Thyroid gland (tissue), 4 donors: ENCODE results near the gene RIMBP2. TPM values are rescaled to one million over a fixed set of nuclear protein-coding genes. Genes with fewer than 3 reads are reported as not detected.

Experiments used
- DNase-seq, 2 donors: peaks; one replicate each; pipeline ENCODE4 v3.0.0-alpha.2; 2019
- H3K27ac ChIP-seq, 3 donors: fragments of 200-600 bp; sonication (generic); 1 replicate in 2 of 3; 2 replicates in 1 of 3; pipeline ENCODE4 v1.5.1; 2016 to 2019; ENCODE audit warnings: mild to moderate bottlenecking in 1 of 3, moderate library complexity in 1 of 3
- H3K27me3 ChIP-seq: fragments of 200-600 bp; sonication (generic); one replicate; pipeline ENCODE4 v1.5.1; 2019
- H3K36me3 ChIP-seq, 2 donors: fragments of 200-600 bp; sonication (generic); one replicate each; pipeline ENCODE4 v1.5.1; 2016 to 2019
- H3K4me1 ChIP-seq, 2 donors: fragments of 200-600 bp; sonication (generic); one replicate each; pipeline ENCODE4 v1.5.1; 2017 to 2019
- H3K4me3 ChIP-seq, 3 donors: fragments of 200-600 bp; sonication (generic); replicated peaks in 1 of 3; 1 replicate in 2 of 3; 2 replicates in 1 of 3; pipeline ENCODE4 v1.5.1; 2016; ENCODE audit warnings: mild to moderate bottlenecking in 1 of 3
- H3K9me3 ChIP-seq: fragments of 200-600 bp; sonication (generic); one replicate; pipeline ENCODE4 v1.5.1; 2017
- POLR2A ChIP-seq, 2 donors: fragments of 450-650 bp; IDR thresholded peaks; one replicate each; pipeline ENCODE4 v1.6.1; 2017; ENCODE audit warnings: antibody characterized with exemption in 2 of 2, mild to moderate bottlenecking in 2 of 2, moderate library complexity in 1 of 2
- WGBS, 2 donors: methylation state at CpG; one replicate each; pipeline ENCODE4 v1.1.5; 2017; 5-methylcytosine and 5-hydroxymethylcytosine counted together
- intact Hi-C: fragments of 100-400 bp; cut with DNase I; formaldehyde crosslinking; loops from one replicate; pipeline ENCODE4 v1.15.1; 2023
- total RNA-seq, 4 donors: library from RNA; depleted of rRNA; stranded (reverse); fragments of >200 nt; gene quantifications; one replicate each; pipeline ENCODE4 v1.2.3, GENCODE V29; 2016
- TF ChIP-seq, protein P1 (sequence below), 6 experiments: fragments of 200-600 bp in 3 of 6; fragments of 450-650 bp in 3 of 6; sonication (generic) in 3 of 6; IDR thresholded peaks; one replicate each; pipeline ENCODE4 v1.5.1; 2016 to 2019; ENCODE audit warnings: antibody characterized with exemption in 6 of 6, mild to moderate bottlenecking in 2 of 6, inconsistent platforms in 1 of 6, moderate library complexity in 1 of 6

RIMBP2 gene
- total RNA-seq, 4 donors from 2014 or later: 0.11 to 2.2 (median 0.63) TPM

DNA sequence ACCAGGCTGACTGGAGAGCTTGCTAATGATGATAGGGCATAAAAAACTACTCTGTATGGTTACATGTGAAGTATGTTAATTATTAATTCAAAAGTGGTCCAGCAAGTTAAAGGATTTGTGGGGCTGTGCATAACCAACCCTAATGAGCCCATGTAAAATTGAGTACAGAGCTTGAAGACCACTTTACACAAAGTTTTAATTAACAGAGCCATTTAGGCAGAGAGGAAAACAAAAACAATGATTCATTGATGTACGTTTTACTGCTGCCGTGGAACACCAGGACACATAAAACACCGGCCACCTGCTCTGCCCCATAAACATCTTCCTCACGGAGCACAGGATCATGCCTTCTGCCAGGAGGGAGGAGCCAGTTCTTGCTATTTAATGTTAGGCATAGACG lies 83.5 kb downstream of the RIMBP2 start:
- intact Hi-C loops: no loop called here
- no peak for DNase-seq
- WGBS, 2 donors: 80 to 83% methylated on average over 5 of the region's 5 CpGs
- Histone ChIP-seq H3K9me3 (no peaks in the 10 kb centered on the region), H3K27ac (no peak overlapping the region), H3K4me3 (no peak overlapping the region), H3K27me3 (no peaks in the 10 kb centered on the region), H3K4me1 (no peaks in the 10 kb centered on the region), H3K36me3 (no peaks in the 10 kb centered on the region)
- TF ChIP-seq, protein P1, sequence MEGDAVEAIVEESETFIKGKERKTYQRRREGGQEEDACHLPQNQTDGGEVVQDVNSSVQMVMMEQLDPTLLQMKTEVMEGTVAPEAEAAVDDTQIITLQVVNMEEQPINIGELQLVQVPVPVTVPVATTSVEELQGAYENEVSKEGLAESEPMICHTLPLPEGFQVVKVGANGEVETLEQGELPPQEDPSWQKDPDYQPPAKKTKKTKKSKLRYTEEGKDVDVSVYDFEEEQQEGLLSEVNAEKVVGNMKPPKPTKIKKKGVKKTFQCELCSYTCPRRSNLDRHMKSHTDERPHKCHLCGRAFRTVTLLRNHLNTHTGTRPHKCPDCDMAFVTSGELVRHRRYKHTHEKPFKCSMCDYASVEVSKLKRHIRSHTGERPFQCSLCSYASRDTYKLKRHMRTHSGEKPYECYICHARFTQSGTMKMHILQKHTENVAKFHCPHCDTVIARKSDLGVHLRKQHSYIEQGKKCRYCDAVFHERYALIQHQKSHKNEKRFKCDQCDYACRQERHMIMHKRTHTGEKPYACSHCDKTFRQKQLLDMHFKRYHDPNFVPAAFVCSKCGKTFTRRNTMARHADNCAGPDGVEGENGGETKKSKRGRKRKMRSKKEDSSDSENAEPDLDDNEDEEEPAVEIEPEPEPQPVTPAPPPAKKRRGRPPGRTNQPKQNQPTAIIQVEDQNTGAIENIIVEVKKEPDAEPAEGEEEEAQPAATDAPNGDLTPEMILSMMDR (IDR thresholded peaks at IDR 0.05): no peak
- TF ChIP-seq POLR2A (IDR thresholded peaks at IDR 0.05): no peak

DNA sequence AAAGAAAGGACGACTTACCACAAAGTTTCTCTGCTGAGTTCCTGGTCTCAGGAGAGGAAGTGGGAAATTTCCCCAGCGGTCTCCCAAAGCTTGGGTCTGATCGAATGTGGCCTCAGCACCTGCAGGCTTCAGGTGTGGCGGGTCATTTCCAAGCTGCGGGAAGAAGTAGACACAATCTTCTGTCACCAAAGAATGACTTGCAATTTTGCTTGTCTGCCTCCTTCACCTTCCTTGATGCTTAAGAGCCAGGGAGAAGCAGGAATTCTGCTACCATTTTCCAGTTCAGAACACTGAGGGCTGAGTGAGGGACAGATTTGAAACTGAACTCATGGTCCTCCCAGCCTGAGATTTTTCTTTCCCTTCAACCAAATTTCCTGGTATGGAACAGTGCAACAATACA lies 87.8 kb downstream of the RIMBP2 start:
- Histone ChIP-seq H3K36me3 (no peaks in the 10 kb centered on the region), H3K9me3 (no peaks in the 10 kb centered on the region), H3K4me1 (no peaks in the 10 kb centered on the region), H3K27ac (no peak overlapping the region), H3K4me3 (no peak overlapping the region), H3K27me3 (no peaks in the 10 kb centered on the region)
- WGBS, 2 donors: 95% methylated on average over 5 of the region's 5 CpGs
- no peak for TF ChIP-seq POLR2A (IDR thresholded peaks at IDR 0.05)
- TF ChIP-seq, protein P1 (IDR thresholded peaks at IDR 0.05): no peak
- no peak for DNase-seq
- intact Hi-C loops: no loop called here

DNA sequence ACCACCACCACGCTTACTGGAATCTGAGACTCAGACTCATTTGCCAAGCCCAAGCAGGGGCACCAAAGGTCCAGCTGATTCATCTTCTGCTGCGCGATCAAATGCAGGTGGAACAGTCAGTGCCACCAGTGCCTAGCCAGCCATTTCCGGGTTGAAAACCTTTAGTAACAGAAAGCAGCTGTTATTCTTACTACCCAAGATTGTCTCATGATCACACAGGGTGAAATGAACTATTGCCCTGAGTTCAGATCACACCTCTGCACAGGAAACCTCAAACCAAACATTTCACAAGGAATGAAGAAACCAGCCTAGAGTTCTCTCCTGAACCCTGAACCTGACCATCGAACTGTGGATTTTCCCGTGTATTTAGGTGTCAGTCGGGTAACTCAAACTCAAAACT lies 88.9 kb downstream of the RIMBP2 start:
- WGBS, 2 donors: 91 to 94% methylated on average over 7 of the region's 7 CpGs
- no peak for TF ChIP-seq POLR2A (IDR thresholded peaks at IDR 0.05)
- TF ChIP-seq, protein P1 (IDR thresholded peaks at IDR 0.05): no peak
- intact Hi-C loops: no loop called here
- Histone ChIP-seq H3K9me3 (no peaks in the 10 kb centered on the region), H3K36me3 (no peaks in the 10 kb centered on the region), H3K27me3 (no peaks in the 10 kb centered on the region), H3K27ac (no peak overlapping the region), H3K4me1 (no peaks in the 10 kb centered on the region), H3K4me3 (no peak overlapping the region)
- DNase-seq: no peak

DNA sequence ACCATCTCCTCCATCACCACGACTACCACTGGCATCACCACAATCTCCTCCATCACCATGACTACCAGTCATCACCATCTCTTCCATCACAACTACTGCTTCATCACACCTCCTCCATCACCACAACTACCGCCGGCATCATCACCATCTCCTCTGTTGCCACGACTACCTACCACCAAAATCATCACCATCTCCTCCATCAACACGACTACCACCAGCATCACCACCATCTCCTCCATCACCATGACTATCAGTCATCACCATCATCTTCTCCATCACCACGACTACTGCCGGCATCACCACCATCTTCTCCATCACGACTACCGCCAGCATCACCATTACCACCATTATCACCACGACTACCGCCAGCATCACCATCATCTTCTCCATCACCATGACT lies 89.5 kb downstream of the RIMBP2 start:
- H3K9me3 ChIP-seq: no peaks in the 10 kb centered on the region
- no peak for TF ChIP-seq POLR2A (IDR thresholded peaks at IDR 0.05)
- TF ChIP-seq, protein P1 (IDR thresholded peaks at IDR 0.05): no peak
- WGBS, 2 donors: 87 to 88% methylated on average over 11 of the region's 11 CpGs
- DNase-seq: no peak
- no peak overlapping the region for H3K4me3 ChIP-seq
- H3K36me3 ChIP-seq: no peaks in the 10 kb centered on the region
- no peaks in the 10 kb centered on the region for H3K4me1 ChIP-seq
- H3K27ac ChIP-seq: no peak overlapping the region
- intact Hi-C loops: no loop called here
- no peaks in the 10 kb centered on the region for H3K27me3 ChIP-seq

DNA sequence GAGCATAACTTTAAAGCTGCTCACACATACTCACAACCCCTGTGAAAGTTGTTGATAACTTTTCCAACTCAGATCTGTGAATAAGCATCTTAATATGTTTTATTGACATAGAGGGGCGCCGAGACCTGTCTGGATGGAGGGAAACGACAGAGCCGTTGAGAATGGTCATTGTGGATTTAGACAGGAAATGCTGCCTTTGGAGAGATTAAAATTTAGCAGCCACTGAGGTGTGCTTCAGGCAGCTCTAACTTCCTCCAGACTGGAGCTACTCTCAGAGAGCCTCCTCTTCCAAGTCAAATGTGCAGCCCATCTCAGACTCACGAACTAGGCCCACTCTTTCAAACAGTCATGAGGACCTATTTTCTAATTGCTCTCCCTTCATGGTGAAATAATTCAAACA lies 90.9 kb downstream of the RIMBP2 start:
- Histone ChIP-seq H3K4me1 (no peaks in the 10 kb centered on the region), H3K36me3 (no peaks in the 10 kb centered on the region), H3K27me3 (no peaks in the 10 kb centered on the region), H3K4me3 (no peak overlapping the region), H3K27ac (no peak overlapping the region), H3K9me3 (no peaks in the 10 kb centered on the region)
- no peak for DNase-seq
- WGBS, 2 donors: 60 to 62% methylated on average over 5 of the region's 5 CpGs
- intact Hi-C loops: no loop called here
- TF ChIP-seq POLR2A (IDR thresholded peaks at IDR 0.05): no peak
- TF ChIP-seq, protein P1 (IDR thresholded peaks at IDR 0.05): no peak
